GM08714 (cell line): ENCODE measurements around the gene ZBTB7C.

Source experiments
- H3K4me3 ChIP-seq: fragments of 200-500 bp; sonication (Bioruptor generic); 2 replicates; pipeline ENCODE4 v1.5.1; 2014; ENCODE audit warnings: mild to moderate bottlenecking, low read length, inconsistent platforms
- ZNF274 ChIP-seq: IDR thresholded peaks from 2 replicates; pipeline ENCODE4 v1.6.1; 2012; ENCODE audit warnings: mild to moderate bottlenecking, low read depth, low read length

ZBTB7C gene

GRCh38 chr18:48183613-48184012, 225.6 kb downstream of the ZBTB7C start:
- H3K4me3 ChIP-seq = no peak overlapping the region
- TF ChIP-seq ZNF274 = no peak

- TF ChIP-seq ZNF274 = no peak
- H3K4me3 ChIP-seq = no peak overlapping the region
Observed at GRCh38 chr18:48182779-48183178, 226.4 kb downstream of the ZBTB7C start.

GRCh38 chr18:48181857-48182256, 227.3 kb downstream of the ZBTB7C start:
- H3K4me3 ChIP-seq = no peak overlapping the region
- TF ChIP-seq ZNF274 = no peak

- no peak for TF ChIP-seq ZNF274
- no peak overlapping the region for H3K4me3 ChIP-seq
Observed at GRCh38 chr18:48181087-48181823, 227.9 kb downstream of the ZBTB7C start.

- TF ChIP-seq ZNF274 = no peak
- H3K4me3 ChIP-seq = no peak overlapping the region
Observed at GRCh38 chr18:48179666-48180065, 229.5 kb downstream of the ZBTB7C start.

- H3K4me3 ChIP-seq = no peak overlapping the region
- no peak for TF ChIP-seq ZNF274
Observed at GRCh38 chr18:48179001-48179400, 230.2 kb downstream of the ZBTB7C start.

- TF ChIP-seq ZNF274 = no peak
- H3K4me3 ChIP-seq = no peak overlapping the region
Observed at GRCh38 chr18:48176909-48177308, 232.3 kb downstream of the ZBTB7C start.

GRCh38 chr18:48173557-48173956, 235.6 kb downstream of the ZBTB7C start:
- no peak for TF ChIP-seq ZNF274
- H3K4me3 ChIP-seq = no peak overlapping the region

GRCh38 chr18:48172226-48173006, 236.8 kb downstream of the ZBTB7C start:
- TF ChIP-seq ZNF274 = no peak

GRCh38 chr18:48171490-48172188, 237.5 kb downstream of the ZBTB7C start:
- TF ChIP-seq ZNF274 = no peak
- H3K4me3 ChIP-seq = no peak overlapping the region

More at GRCh38 chr18:48172226-48173006, 236.8 kb downstream of the ZBTB7C start:
- no peak overlapping the region for H3K4me3 ChIP-seq

- no peak overlapping the region for H3K4me3 ChIP-seq
- no peak for TF ChIP-seq ZNF274
Observed at GRCh38 chr18:48170651-48171050, 238.5 kb downstream of the ZBTB7C start.

GRCh38 chr18:48168861-48169260, 240.3 kb downstream of the ZBTB7C start:
- H3K4me3 ChIP-seq = no peak overlapping the region
- no peak for TF ChIP-seq ZNF274

GRCh38 chr18:48167897-48168253, 241.3 kb downstream of the ZBTB7C start:
- no peak for TF ChIP-seq ZNF274

GRCh38 chr18:48166336-48166875, 242.8 kb downstream of the ZBTB7C start:
- TF ChIP-seq ZNF274 = no peak

More at GRCh38 chr18:48167897-48168253, 241.3 kb downstream of the ZBTB7C start:
- no peak overlapping the region for H3K4me3 ChIP-seq

More at GRCh38 chr18:48166336-48166875, 242.8 kb downstream of the ZBTB7C start:
- H3K4me3 ChIP-seq = no peak overlapping the region
